GM23338 (cell line): Measurements from ENCODE around the gene NDE1.

Experiments used
- CREB1 ChIP-seq: fragments of 250-450 bp; sonication (Bioruptor Pico); IDR thresholded peaks from 2 replicates; pipeline ENCODE4 v1.5.0; 2020; ENCODE audit warnings: low read depth, mild to moderate bottlenecking, moderate library complexity
- CTCF ChIP-seq, 2 experiments: fragments of 200-600 bp in 1 of 2; sonication (generic) in 1 of 2; conservative IDR thresholded peaks; 2 replicates each; pipeline versions ENCODE4 v1.5.1 to v1.6.1; 2016 to 2017; ENCODE audit warnings: antibody characterized with exemption in 2 of 2, low read depth in 2 of 2, mild to moderate bottlenecking in 2 of 2, moderate library complexity in 1 of 2
- ETS1 ChIP-seq: IDR thresholded peaks from 2 replicates; pipeline ENCODE4 v1.6.1; 2016; ENCODE audit warnings: antibody characterized with exemption
- EZH2 ChIP-seq: fragments of 200-600 bp; sonication (generic); IDR thresholded peaks from one replicate; pipeline ENCODE4 v1.8.0; 2017; ENCODE audit warnings: antibody characterized with exemption, mild to moderate bottlenecking, low read depth; ENCODE audit not compliant: unreplicated experiment
- EZH2phosphoT487 ChIP-seq: fragments of 200-600 bp; sonication (generic); IDR thresholded peaks from one replicate; pipeline ENCODE4 v1.8.1; 2018; ENCODE audit warnings: antibody characterized with exemption; ENCODE audit not compliant: unreplicated experiment
- POLR2AphosphoS5 ChIP-seq: IDR thresholded peaks from 2 replicates; pipeline ENCODE4 v1.6.1; 2016; ENCODE audit warnings: antibody characterized with exemption, low read depth
- TF ChIP-seq, protein P1 (sequence below): IDR thresholded peaks from one replicate; pipeline ENCODE4 v1.6.1; 2018; ENCODE audit warnings: antibody characterized with exemption; ENCODE audit not compliant: unreplicated experiment

DNA sequence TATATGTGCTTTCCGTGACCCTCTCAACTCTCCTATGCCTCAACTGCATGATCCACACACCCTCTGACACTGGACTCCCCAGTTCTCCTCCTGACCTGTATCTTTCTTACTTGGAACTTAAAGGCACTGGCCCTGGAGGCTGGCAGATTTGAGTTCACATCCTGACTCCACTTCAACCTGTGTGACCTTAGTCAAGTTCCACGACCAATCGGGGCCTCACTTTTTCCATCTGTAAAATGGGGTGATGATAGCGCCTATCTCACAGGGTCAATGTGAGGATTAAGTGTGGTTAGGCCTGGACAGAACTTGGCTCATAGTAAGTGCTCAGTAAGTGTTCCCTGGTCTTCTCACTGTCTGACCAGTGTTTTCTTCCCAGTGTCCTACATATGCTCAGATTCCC, 32.1 kb upstream of the NDE1 start:
- TF ChIP-seq CTCF (conservative IDR thresholded peaks at IDR 0.05; ENCODE audit: low read depth in 2 of 2) (no peak), EZH2 (no peak), POLR2AphosphoS5 (no peak), EZH2phosphoT487 (no peak), ETS1 (no peak), CREB1 (CRISPR knock-in tag) (no peak)
- TF ChIP-seq, protein P1, sequence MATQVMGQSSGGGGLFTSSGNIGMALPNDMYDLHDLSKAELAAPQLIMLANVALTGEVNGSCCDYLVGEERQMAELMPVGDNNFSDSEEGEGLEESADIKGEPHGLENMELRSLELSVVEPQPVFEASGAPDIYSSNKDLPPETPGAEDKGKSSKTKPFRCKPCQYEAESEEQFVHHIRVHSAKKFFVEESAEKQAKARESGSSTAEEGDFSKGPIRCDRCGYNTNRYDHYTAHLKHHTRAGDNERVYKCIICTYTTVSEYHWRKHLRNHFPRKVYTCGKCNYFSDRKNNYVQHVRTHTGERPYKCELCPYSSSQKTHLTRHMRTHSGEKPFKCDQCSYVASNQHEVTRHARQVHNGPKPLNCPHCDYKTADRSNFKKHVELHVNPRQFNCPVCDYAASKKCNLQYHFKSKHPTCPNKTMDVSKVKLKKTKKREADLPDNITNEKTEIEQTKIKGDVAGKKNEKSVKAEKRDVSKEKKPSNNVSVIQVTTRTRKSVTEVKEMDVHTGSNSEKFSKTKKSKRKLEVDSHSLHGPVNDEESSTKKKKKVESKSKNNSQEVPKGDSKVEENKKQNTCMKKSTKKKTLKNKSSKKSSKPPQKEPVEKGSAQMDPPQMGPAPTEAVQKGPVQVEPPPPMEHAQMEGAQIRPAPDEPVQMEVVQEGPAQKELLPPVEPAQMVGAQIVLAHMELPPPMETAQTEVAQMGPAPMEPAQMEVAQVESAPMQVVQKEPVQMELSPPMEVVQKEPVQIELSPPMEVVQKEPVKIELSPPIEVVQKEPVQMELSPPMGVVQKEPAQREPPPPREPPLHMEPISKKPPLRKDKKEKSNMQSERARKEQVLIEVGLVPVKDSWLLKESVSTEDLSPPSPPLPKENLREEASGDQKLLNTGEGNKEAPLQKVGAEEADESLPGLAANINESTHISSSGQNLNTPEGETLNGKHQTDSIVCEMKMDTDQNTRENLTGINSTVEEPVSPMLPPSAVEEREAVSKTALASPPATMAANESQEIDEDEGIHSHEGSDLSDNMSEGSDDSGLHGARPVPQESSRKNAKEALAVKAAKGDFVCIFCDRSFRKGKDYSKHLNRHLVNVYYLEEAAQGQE: no peak
